Measurements from ENCODE around the gene SUSD3.

DNA sequence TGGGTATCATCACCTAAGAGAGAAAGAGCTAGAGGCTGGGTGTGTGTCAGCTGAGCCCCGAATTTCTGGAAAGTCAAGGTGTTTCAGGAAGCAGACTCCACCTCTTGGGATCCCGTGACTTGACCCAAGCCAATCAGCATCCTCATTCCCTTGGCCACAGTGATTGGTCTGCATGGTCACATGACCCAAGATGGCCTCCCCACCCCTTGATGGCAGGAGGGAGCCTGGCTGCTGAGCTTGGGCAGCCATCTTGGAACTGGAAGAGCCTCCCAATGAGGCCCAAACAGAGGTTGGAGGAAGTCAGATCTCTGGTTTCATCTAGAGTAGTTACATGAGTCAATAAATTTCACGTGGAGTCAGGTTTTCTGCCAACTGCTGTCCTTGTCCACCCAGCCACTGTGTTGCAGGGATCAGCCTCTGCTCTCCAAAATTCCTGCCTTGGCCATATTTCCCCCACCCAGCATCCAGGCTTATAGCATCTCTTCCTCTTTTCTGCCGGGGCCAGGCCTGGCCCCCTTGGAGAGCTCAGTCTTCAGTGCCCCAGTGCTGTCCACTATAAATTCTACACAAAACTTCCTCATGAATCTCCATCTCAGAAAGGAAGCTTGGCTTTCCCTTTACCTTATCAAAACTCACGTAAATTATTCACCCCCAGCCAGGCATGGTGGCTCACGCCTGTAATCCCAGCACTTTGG lies 17.2 kb upstream of the SUSD3 start:
- TF ChIP-seq, protein P1, sequence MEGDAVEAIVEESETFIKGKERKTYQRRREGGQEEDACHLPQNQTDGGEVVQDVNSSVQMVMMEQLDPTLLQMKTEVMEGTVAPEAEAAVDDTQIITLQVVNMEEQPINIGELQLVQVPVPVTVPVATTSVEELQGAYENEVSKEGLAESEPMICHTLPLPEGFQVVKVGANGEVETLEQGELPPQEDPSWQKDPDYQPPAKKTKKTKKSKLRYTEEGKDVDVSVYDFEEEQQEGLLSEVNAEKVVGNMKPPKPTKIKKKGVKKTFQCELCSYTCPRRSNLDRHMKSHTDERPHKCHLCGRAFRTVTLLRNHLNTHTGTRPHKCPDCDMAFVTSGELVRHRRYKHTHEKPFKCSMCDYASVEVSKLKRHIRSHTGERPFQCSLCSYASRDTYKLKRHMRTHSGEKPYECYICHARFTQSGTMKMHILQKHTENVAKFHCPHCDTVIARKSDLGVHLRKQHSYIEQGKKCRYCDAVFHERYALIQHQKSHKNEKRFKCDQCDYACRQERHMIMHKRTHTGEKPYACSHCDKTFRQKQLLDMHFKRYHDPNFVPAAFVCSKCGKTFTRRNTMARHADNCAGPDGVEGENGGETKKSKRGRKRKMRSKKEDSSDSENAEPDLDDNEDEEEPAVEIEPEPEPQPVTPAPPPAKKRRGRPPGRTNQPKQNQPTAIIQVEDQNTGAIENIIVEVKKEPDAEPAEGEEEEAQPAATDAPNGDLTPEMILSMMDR (IDR thresholded peaks at IDR 0.05; ENCODE audit: low read depth, low read length) = no peak
- no peak for TF ChIP-seq EZH2phosphoT487 (IDR thresholded peaks at IDR 0.05; ENCODE audit: low read depth)
